HepG2 (cell line): ENCODE results near the gene SENP7. TPM values are rescaled to one million over a fixed set of nuclear protein-coding genes. Genes with fewer than 3 reads are reported as not detected.
"Not testable (repeated sequence)": the region's sequence is repeated elsewhere in the genome, so short reads cannot be mapped to it uniquely, and the experiment has no call there.

Experiments used
- ATAC-seq: fragments of 200-7000 bp; cut with Tn5 transposase; 3 replicates; pipeline ENCODE4 v1.9.1; 2020; ENCODE audit warnings: mild to moderate bottlenecking, moderate library complexity
- BruUV-seq: library from RNA; stranded (reverse); fragments of 400-500 nt; replicated peaks from 2 replicates; lab custom pipeline; 2021; lab: Mats Ljungman, UMichigan
- CTCF ChIA-PET: fragments of 300-600 bp; formaldehyde crosslinking; extraction: SDS; loops from one replicate; lab custom pipeline; 2021; ENCODE audit warnings: low total read pairs, inconsistent platforms, low intra/inter-chr PET ratio; lab: Yijun Ruan, JAX
- POLR2A ChIA-PET: fragments of 350-600 bp; sonication (Branson Sonifier 250); formaldehyde crosslinking; loops from one replicate; lab custom pipeline; 2020; ENCODE audit warnings: antibody characterized with exemption, inconsistent platforms; lab: Yijun Ruan, JAX
- DNase-seq: peaks from one replicate; pipeline ENCODE4 v3.0.0-alpha.2; 2015; ENCODE audit warnings: low spot score
- FAIRE-seq: peaks from 3 replicates; lab custom pipeline; 2011; peaks lifted over from hg19 to GRCh38; lab: Jason Lieb, UNC
- H2AFZ ChIP-seq: one replicate; pipeline ENCODE4 v1.6.1; 2011; ENCODE audit warnings: low read length, inconsistent platforms
- H3K27ac ChIP-seq: fragments of 300-600 bp; 3 replicates; pipeline ENCODE4 v1.8.0; 2011; ENCODE audit warnings: mixed run types, mild to moderate bottlenecking, mixed read lengths, low read length, inconsistent platforms; ENCODE audit not compliant: insufficient read depth; ENCODE audit errors: extremely low read length
- H3K27me3 ChIP-seq, 2 experiments: fragments of 200-600 bp in 1 of 2; 2 replicates in 1 of 2; 3 replicates in 1 of 2; pipeline versions ENCODE4 v1.6.0 to v1.8.0; 2011; ENCODE audit warnings: low read length in 2 of 2, mild to moderate bottlenecking in 2 of 2, moderate library complexity in 2 of 2, inconsistent platforms in 1 of 2; ENCODE audit not compliant: insufficient read depth in 2 of 2, control insufficient read depth in 1 of 2
- H3K36me3 ChIP-seq, 2 experiments: fragments of 200-600 bp in 1 of 2; replicated peaks in 1 of 2; 2 replicates in 1 of 2; 3 replicates in 1 of 2; pipeline versions ENCODE4 v1.5.1 to v1.8.0; 2011; ENCODE audit warnings: low read length in 2 of 2, inconsistent platforms in 1 of 2; ENCODE audit not compliant: insufficient read depth in 2 of 2, control insufficient read depth in 1 of 2
- H3K4me1 ChIP-seq: 2 replicates; pipeline ENCODE4 v1.5.1; 2012; ENCODE audit warnings: low read length, inconsistent platforms; ENCODE audit not compliant: insufficient read depth
- H3K4me2 ChIP-seq: 2 replicates; pipeline ENCODE4 v1.6.0; 2011; ENCODE audit warnings: low read depth, low read length, inconsistent platforms
- H3K4me3 ChIP-seq, 3 experiments: fragments of 200-600 bp in 1 of 3; sonication (generic), shearing (Covaris generic) in 1 of 3; replicated peaks in 1 of 3; 2 replicates each; pipeline ENCODE4 v1.5.1; 2011 to 2016; ENCODE audit warnings: low read length in 3 of 3, inconsistent platforms in 2 of 3, low read depth in 2 of 3, mild to moderate bottlenecking in 2 of 3, control low read depth in 1 of 3, mixed read lengths in 1 of 3; ENCODE audit not compliant: insufficient read depth in 1 of 3
- H3K79me2 ChIP-seq: one replicate; pipeline ENCODE4 v1.6.1; 2011; ENCODE audit warnings: low read length, inconsistent platforms; ENCODE audit not compliant: insufficient read depth
- H3K9ac ChIP-seq: 2 replicates; pipeline ENCODE4 v1.6.0; 2011; ENCODE audit warnings: mild to moderate bottlenecking, low read depth, low read length, inconsistent platforms; ENCODE audit not compliant: insufficient read depth
- H3K9me3 ChIP-seq: 2 replicates; pipeline ENCODE4 v1.5.1; 2012; ENCODE audit warnings: mild to moderate bottlenecking, low read length
- H4K20me1 ChIP-seq: 2 replicates; pipeline ENCODE4 v1.6.0; 2011; ENCODE audit warnings: inconsistent platforms, mild to moderate bottlenecking, low read length, moderate library complexity; ENCODE audit not compliant: insufficient read depth
- ADNP ChIP-seq: sonication (generic); formaldehyde crosslinking; IDR thresholded peaks from 2 replicates; pipeline ENCODE4 v1.4.0; 2020; ENCODE audit warnings: missing genetic modification reagents
- FUBP1 ChIP-seq: sonication (generic); formaldehyde crosslinking; IDR thresholded peaks from 2 replicates; pipeline ENCODE4 v1.5.1; 2020; ENCODE audit warnings: missing genetic modification reagents, mild to moderate bottlenecking, borderline replicate concordance
- GRHL1 ChIP-seq: sonication (generic); formaldehyde crosslinking; conservative IDR thresholded peaks from 2 replicates; pipeline ENCODE4 v1.8.0; 2022; ENCODE audit warnings: missing genetic modification reagents
- HNRNPL ChIP-seq: fragments of 200-400 bp; formaldehyde crosslinking; IDR thresholded peaks from 2 replicates; pipeline ENCODE4 v1.6.1; 2017; ENCODE audit warnings: mild to moderate bottlenecking, low read depth, low read length
- KMT2A ChIP-seq: sonication (generic); formaldehyde crosslinking; IDR thresholded peaks from 2 replicates; pipeline ENCODE4 v1.4.0; 2020; ENCODE audit warnings: missing genetic modification reagents
- PITX1 ChIP-seq: sonication (generic); formaldehyde crosslinking; IDR thresholded peaks from 2 replicates; pipeline ENCODE4 v1.5.1; 2020; ENCODE audit warnings: mild to moderate bottlenecking, missing genetic modification reagents
- SP5 ChIP-seq: IDR thresholded peaks from 2 replicates; pipeline ENCODE4 v1.6.1; 2016; ENCODE audit warnings: low read depth, borderline replicate concordance
- ZFY ChIP-seq: sonication (generic); formaldehyde crosslinking; IDR thresholded peaks from 2 replicates; pipeline ENCODE4 v1.4.0; 2020; ENCODE audit warnings: missing genetic modification reagents
- ZNF747 ChIP-seq: sonication (generic); formaldehyde crosslinking; IDR thresholded peaks from 2 replicates; pipeline ENCODE4 v1.8.1; 2023; ENCODE audit warnings: missing genetic modification reagents, mild to moderate bottlenecking, borderline replicate concordance
- ZZZ3 ChIP-seq: sonication (generic); formaldehyde crosslinking; IDR thresholded peaks from 2 replicates; pipeline ENCODE4 v1.4.0; 2020; ENCODE audit warnings: missing genetic modification reagents, mild to moderate bottlenecking, borderline replicate concordance
- WGBS: methylation state at CpG from one replicate; pipeline ENCODE4 v1.1.6; 2017; ENCODE audit warnings: low lambda C conversion rate; 5-methylcytosine and 5-hydroxymethylcytosine counted together
- in situ Hi-C: cut with HindIII; loops from 2 replicates; pipeline ENCODE4 v1.10.0; 2017; ENCODE audit warnings: low pct_unique_long_range_greater_than_20kb; ENCODE audit not compliant: extremely low pct_ligation_motif_present
- intact Hi-C: fragments of 100-400 bp; cut with micrococcal nuclease; formaldehyde crosslinking; loops from one replicate; pipeline ENCODE4 v1.10.0; 2022; ENCODE audit not compliant: unreplicated experiment
- polyA plus RNA-seq, 8 experiments: library from polyadenylated mRNA; depleted of rRNA in 3 of 8; stranded (reverse) in 7 of 8; unstranded in 1 of 8; fragments of >200 nt; fragmentation: Illumina TruSeq in 4 of 8; extraction: Trizol in 4 of 8; gene quantifications; 2 replicates each; pipeline versions ENCODE4 v1.2.1 to v1.2.3, GENCODE V29; 2011 to 2016; ENCODE audit warnings: low read depth in 4 of 8, missing spikeins in 1 of 8, mixed read lengths in 1 of 8; ENCODE audit not compliant: insufficient read depth in 1 of 8
- total RNA-seq, 5 experiments: library from RNA; depleted of rRNA; stranded (reverse); fragments of >200 nt; fragmentation: Illumina TruSeq; extraction: Trizol; gene quantifications; 2 replicates each; pipeline ENCODE4 v1.2.3, GENCODE V29; 2016; ENCODE audit warnings: low read depth in 1 of 5

Gene SENP7
- total and polyA plus RNA-seq, 2 of the 13 experiments (the other 11 are each of a cell fraction or from before 2014, with no cell fraction given) = 9.1 to 10.3 TPM

GRCh38 chr3:101311676-101312075, 201.3 kb downstream of the SENP7 start:
- no peaks in the 10 kb centered on the region for H4K20me1 ChIP-seq
- intact Hi-C loops = no loop called here

GRCh38 chr3:101310978-101311375, 202.0 kb downstream of the SENP7 start:
- H3K36me3 ChIP-seq = no peaks in the 10 kb centered on the region
- BruUV-seq = no TSS peak
- no peak overlapping the region for H3K4me3 ChIP-seq
- no peaks in the 10 kb centered on the region for H3K4me1 ChIP-seq
- in situ Hi-C loops (no loop called here), intact Hi-C loops (no loop called here)
- H3K27me3 ChIP-seq = no peaks in the 10 kb centered on the region
- FAIRE-seq (no peak), ATAC-seq (no peak), DNase-seq (no peak)
- peaks cover 23% of the 10 kb centered on the region for H3K9me3 ChIP-seq
- H3K79me2 ChIP-seq = no peaks in the 10 kb centered on the region
- POLR2A ChIA-PET = no interaction called here
- H4K20me1 ChIP-seq = no peaks in the 10 kb centered on the region
- H3K9ac ChIP-seq = no peak overlapping the region
- no peak for TF ChIP-seq ADNP (CRISPR knock-in tag)
- no peak for TF ChIP-seq SP5 (CRISPR knock-in tag)
- TF ChIP-seq GRHL1 = no peak
- no peak for TF ChIP-seq HNRNPL
- TF ChIP-seq ZFY (CRISPR knock-in tag) = no peak
- TF ChIP-seq ZNF747 (CRISPR knock-in tag) = no peak
- CTCF ChIA-PET = no interaction called here
- H2AFZ ChIP-seq = no peak overlapping the region
- H3K4me2 ChIP-seq = no peak overlapping the region
- no peak overlapping the region for H3K27ac ChIP-seq

More at GRCh38 chr3:101311676-101312075, 201.3 kb downstream of the SENP7 start:
- CTCF ChIA-PET = no interaction called here
- Histone ChIP-seq H3K27me3 (no peaks in the 10 kb centered on the region), H3K27ac (no peak overlapping the region), H3K9me3 (peaks cover 23% of the 10 kb centered on the region), H3K9ac (no peak overlapping the region), H3K4me2 (no peak overlapping the region), H3K79me2 (no peaks in the 10 kb centered on the region), H3K4me1 (no peaks in the 10 kb centered on the region), H3K4me3 (no peak overlapping the region), H3K36me3 (no peaks in the 10 kb centered on the region), H2AFZ (no peak overlapping the region)
- in situ Hi-C loops = no loop called here
- no peak for TF ChIP-seq ZZZ3
- no peak for TF ChIP-seq PITX1 (CRISPR knock-in tag)
- TF ChIP-seq FUBP1 (CRISPR knock-in tag) = no peak
- no peak for TF ChIP-seq KMT2A (CRISPR knock-in tag)
- ATAC-seq = no peak
- POLR2A ChIA-PET = no interaction called here
- no peak for FAIRE-seq
- WGBS = 6% methylated on average over 2 of the region's 2 CpGs
- BruUV-seq = no TSS peak
- no peak for DNase-seq

- H3K79me2 ChIP-seq, intact Hi-C loops, H3K9ac ChIP-seq, H3K4me2 ChIP-seq, H3K4me1 ChIP-seq, ATAC-seq, CTCF ChIA-PET, H3K4me3 ChIP-seq, H2AFZ ChIP-seq, in situ Hi-C loops, DNase-seq, FAIRE-seq, H4K20me1 ChIP-seq, H3K27me3 ChIP-seq, BruUV-seq, POLR2A ChIA-PET, H3K36me3 ChIP-seq, H3K27ac ChIP-seq: not testable (repeated sequence)
- H3K9me3 ChIP-seq = peaks cover 23% of the 10 kb centered on the region
Measured at GRCh38 chr3:101308147-101308772, 204.8 kb downstream of the SENP7 start.
